GM19395 (cell line): ENCODE measurements around the gene FGFBP2.
"Not testable (repeated sequence)": the region's sequence is repeated elsewhere in the genome, so short reads cannot be mapped to it uniquely, and the experiment has no call there.

ENCODE experiments used
- ATAC-seq: cut with Tn5 transposase; IDR thresholded peaks from one replicate; pipeline ENCODE4 v1.9.1; 2021; ENCODE audit warnings: mild to moderate bottlenecking, moderate library complexity; ENCODE audit not compliant: unreplicated experiment

The FGFBP2 gene

DNA sequence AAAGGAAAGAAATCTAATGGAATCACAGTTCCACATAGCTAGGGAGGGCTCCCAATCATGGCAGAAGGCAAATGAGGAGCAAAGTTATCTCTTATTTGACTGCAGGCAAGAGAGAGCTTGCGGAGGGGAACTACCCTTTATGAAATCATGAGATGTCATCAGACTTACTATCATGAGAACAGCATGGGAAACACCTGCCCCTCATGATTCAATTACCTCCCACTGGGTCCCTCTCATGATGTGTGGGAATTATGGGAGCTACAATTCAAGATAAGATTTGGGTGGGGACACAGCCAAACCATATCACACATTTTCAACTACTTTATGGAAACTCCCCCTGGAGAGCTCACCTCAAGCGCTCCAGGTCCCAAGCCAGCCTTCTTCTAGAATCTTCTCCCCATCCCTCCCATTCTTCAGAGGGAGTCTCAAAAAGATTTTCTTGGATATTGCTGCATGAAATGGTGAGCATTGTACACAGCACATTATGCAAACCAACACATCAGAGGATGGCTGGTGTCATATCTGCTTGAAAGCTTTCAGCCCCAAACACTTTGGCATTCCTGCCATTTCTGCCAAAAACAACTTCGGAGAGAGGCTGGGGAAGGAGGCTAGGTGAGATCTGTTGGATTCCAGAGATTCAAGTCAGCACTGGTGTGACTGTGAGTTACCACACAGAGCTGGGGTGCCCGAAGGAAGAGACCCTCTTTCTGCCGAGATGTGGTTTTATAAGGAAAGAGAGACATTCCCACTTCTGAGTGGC is 31.3 kb downstream of the FGFBP2 start:
- ATAC-seq: no peak

DNA sequence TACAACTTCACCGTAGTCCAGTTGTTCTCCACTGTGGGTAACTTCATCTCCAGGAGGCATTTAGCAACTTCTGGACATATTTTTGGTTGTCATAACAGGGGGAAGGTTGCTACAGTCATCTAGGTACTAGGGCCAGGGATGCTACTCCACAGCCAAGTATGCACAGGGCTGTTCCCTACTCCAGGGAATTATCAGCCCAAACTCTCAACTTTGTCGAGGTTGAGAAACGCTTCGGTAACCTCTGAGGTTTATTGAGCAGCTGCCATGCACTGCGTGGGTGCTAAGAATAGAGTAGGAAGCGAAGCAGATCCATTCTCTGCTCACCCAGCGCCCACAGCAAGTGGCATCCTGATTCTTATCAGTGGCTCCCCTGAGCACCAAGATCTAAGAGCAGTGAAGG is 32.7 kb downstream of the FGFBP2 start:
- ATAC-seq: no peak

DNA sequence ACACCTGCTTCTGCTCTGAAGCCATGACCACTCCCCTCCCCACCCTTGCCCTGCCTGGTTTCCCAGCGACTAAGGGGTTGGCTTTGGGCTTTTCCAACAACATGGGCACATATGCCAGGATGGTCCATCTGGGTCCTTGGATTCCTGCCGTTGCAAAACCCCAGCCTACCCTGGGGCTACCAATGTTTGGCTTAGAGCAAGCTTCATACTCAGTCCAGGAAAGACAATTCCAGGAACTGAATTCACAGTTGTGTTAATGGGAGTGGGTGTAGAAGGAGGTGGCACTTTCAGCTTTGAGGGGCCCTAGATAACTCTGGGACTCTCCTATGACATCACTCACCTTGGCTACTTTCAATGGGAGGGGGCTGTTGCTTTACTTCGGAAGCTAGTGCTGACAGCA is 33.4 kb downstream of the FGFBP2 start:
- ATAC-seq: no peak

DNA sequence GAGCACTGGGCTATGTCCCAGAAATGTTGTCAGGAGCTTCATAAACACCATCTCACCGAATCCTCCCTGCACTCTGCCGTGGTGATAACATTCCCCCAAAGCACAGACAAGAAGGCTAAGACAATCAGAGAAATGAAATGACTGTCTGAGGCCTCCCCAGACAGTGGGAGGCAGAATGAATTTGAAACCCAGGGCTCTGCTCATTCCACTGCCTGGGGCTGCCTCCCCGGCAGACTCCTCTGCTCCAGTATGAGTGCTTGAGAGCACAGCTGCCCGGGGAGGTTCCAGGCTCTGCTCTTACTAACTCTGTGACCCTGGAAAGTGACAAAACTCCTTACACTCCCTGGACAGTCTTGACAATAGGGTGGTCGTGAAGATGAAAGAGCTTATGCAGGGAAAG is 34.1 kb downstream of the FGFBP2 start:
- no peak for ATAC-seq

DNA sequence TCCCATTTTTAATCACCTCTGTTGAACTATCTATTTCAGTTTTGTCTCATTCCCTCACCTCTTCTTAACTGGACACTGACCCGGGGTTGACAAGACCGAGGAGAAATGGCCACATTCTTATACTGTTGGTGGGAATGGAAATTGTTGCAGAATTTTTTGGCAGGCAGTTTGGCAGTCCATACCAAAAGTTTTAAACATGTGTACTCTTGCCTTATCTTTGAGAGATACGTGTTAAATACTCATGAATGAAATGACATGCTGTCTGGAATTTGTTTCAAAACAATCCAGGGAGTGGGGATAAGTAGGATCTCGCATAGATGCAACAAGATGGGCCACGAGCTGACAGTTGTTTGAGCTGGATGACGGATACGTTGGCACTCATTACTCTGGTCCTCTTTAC is 36.5 kb downstream of the FGFBP2 start:
- no peak for ATAC-seq

DNA sequence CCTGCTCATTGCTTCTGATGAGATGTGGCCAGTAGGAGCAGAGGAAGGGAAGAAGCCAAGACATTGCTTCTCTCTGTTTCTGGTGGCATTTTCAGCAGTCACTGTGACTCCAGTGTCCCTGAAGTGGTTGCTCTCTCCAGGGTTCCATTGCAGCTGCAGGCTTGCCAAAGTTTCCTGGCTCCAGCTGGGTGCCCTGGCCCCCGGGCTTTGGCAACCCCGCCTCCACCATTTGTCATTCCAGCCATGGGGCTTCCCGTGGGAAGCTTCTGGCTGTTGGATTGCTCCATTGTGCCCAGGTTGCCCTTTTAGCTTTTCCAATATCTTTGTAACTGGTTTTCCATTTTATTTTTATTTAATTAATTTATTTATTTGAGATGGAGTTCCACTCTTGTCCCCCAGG is 37.1 kb downstream of the FGFBP2 start:
- ATAC-seq: no peak

DNA sequence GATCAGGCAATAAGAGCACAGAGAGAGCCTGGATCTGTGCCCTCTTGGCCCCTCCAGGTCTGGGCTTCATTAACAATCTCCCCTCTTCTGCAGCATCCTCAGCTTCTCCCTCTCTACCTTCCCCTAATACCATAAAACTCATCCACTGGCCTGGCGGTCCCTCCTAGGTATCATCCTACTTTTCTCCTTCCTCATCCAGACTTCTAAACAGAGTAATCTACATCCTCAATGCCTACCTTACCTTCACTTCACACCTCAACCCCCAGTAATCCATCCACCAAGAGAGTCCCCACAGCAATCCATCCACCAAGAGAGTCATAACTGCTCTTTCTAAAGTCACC is 41.4 kb downstream of the FGFBP2 start:
- no peak for ATAC-seq

DNA sequence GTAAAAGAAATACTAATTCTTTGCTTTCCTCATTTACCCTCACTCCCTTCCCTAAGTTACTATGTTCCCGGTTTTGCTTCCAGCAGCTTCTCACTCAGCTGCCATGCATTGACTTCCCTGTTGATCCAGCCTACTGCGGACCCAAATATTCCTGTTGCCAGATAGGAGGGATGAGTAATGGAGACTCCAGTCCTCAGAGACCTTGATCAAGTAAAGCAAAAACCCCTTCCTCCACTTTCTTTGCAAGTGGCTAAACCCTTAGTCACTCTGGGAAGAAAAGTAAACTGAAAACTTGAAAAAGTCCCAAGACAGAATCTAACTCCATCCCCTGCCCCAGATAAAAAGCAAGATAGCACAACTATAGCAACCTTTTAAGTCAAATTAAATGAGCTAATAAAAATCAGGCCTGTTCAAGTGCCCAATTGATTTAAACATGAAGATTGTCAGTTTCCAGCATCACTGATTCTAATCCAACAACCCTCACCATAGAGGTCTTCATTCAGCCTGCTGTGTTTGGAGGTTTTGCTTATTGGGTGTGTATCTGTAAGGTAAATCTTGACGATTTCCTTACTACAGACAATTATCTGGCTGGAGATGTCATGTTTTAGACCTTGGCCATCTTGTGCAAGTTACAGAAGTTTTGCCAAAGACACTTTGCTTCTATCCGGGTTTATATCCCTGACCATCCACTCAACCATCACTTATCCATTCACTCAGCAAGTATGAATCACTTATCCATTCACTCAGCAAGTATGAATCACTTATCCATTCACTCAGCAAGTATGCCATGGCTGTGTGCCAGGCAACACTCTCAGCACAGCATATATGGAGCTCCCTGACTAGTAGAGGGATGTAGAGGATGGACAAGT is 42.0 kb downstream of the FGFBP2 start:
- no peak for ATAC-seq

DNA sequence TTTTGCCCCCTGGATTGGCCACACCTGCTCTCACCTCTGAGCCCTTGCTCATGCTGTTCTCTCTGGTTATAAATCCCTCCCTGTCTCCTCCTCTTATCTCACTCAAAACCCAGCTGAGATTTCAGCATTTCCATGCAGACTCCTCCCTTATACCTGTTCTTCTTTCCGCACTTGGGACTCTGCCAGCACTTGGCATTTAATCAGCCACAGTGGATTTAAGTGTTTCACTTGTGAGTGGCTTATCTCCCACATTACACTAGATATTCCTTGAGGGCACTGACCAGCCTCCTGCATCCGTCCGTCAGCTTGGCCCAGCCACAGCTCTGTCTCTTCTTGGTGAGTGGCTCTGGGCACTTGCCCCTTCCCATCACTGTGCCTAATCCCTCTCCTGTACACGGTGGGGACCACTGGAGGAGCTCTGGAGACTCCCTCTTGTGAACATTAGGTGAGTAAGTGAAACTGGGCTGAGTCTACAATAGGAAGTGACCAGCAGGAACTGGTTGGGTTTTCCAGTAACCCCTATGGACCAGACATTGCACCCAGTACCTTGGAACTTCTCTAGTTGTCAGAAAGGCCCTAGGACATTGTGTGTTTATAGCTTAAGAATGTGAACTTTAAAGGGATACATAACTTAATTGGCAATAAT is 44.4 kb downstream of the FGFBP2 start:
- no peak for ATAC-seq

DNA sequence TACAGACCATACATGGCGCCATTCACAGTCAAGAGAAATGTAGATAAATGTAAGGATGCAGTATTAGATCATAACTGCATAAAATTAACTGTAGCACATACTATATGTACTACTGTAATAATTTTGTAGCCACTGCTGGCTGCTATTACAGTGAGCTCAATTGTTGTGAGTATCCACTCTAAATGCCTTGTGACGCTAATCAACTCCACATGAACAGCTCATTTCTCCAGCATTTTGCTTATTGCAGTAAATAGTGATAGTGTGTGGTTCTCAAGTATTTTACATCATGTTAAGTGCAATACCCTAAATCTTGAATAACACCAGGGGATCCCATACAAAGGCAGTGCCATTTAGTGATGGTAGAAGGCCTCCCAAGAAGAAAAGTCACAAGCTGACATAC is 45.7 kb downstream of the FGFBP2 start:
- ATAC-seq: no peak

DNA sequence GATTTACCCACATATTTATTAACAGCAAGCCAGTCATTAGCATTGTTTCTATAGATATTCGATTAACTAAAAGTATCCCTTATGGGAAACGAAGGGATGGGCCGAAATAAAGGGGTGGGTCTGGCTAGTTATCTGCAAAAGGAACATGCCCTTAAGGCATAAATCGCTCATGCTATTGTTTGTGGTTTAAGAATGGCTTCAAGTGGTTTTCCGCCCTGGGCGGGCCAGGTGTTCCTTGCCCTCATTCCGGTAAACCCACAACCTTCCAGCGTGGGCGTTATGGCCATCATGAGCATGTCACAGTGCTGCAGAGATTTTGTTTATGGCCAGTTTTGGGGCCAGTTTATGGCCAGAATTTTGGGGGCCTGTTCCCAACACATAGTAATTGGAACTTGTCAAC is 46.6 kb downstream of the FGFBP2 start:
- ATAC-seq: not testable (repeated sequence)

DNA sequence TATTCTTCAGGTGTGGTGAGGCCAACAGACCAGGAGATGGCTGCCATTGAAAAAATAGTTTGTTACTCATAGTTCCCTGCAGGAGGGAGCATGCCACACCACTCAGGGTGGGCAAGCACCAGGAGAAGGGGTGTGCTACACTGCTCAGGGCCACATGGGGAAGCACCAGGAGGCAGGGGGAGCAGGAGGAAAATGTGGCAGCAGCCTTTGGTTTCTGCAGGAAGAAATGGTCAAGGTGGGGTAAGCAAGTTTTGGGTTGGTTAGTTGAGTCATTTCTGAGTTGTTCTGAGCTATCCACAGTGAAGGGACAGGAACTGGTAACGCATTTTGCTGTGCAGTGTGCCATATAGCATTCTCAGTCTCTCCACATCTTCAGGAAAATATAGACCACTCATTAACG is 48.2 kb downstream of the FGFBP2 start:
- no peak for ATAC-seq

DNA sequence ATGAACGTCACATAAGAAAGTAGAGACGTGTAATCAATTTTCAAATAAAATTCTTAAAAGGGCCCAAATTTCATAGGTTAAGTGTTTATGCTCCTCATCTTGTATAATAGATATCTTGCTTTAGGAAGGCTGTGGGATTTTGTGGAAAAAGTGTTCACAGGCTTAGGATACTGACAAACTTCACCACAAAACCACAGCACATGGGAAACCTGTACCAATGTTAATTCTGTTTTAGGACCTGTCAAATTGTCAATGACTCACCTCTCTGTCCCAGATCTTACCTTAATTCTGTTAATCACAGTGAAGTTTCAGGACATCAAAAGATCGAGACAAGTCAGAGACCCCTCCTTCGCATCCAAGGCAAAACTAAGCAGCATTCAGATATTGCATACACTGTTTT is 48.7 kb downstream of the FGFBP2 start:
- ATAC-seq: no peak

DNA sequence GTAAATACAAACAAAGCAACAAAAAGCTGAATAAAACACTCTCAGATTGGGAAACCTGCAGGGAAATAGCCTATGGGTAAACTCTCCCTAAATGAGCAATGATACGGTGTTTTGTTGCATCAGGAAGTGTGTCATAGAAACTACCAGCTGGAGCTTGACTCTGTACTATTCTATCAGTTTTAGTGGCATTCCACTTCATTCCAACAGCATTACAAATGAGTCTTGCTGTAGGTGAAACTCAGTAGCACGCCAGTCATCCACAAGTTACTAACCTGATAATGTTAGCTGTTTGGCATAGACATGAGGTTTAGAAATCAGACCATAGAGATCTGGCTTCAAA is 49.4 kb downstream of the FGFBP2 start:
- ATAC-seq: no peak

DNA sequence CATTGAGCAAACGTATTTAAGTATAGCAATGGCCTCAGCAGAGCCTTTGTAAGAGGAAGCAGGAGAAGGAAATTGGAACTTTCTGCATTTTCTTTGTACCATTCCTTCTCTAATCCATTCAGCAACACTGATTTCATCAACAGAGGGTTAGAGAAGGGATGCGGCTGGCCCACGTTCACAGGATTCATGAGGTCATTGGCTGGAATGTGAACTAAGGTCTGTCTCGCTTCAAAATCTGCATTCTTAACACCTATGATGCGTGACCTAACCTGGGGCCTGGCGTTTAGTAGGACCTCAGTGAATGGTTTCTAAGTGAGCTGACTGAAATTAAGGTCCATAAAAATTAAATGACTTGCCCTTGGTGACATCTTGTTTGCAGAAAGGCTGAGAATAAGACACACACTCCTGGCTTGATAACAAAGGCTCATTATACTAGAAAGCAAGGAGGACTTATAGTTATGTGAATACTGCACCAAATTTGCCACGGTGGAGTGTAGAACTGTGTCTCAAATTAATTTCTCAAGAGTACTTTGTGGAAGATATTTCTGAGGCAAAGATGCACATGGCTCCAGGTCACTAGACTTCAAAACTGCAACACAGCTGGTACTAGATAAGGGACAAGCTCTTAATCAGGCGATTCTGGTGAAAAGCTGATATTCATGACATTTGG is 49.9 kb downstream of the FGFBP2 start:
- ATAC-seq: no peak

DNA sequence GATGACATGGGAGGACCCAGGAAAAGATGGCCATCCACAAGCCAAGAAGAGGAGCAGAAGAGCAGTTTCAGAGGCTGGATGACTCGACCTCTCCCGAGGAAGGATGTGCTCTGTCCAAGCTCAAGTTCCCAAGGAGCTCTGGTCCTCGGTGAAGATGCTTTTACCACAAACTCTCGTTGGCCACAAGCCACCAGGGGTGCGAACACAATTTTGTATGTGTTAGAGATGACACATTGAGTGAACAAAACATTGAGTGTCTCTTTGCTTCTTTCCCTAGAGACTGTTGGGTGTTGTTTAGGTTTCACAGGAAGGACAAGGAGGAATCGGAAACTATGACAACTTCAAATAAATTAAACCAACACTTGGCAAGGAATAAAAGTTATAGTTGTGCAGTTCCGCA is 50.7 kb downstream of the FGFBP2 start:
- ATAC-seq: no peak
